Mucosa of stomach (tissue), 1 donor: ENCODE data around the gene CCL26.

ENCODE experiments used
- H3K27me3 ChIP-seq: one replicate; pipeline ENCODE4 v1.7.0; 2013; ENCODE audit warnings: mild to moderate bottlenecking, low read length; ENCODE audit not compliant: control insufficient read depth, insufficient read depth
- H3K36me3 ChIP-seq: one replicate; pipeline ENCODE4 v1.7.0; 2013; ENCODE audit warnings: low read length; ENCODE audit not compliant: control insufficient read depth, insufficient read depth
- H3K4me1 ChIP-seq: one replicate; pipeline ENCODE4 v1.7.0; 2013; ENCODE audit warnings: mild to moderate bottlenecking, low read length; ENCODE audit not compliant: control insufficient read depth, insufficient read depth
- H3K4me3 ChIP-seq: one replicate; pipeline ENCODE4 v1.7.0; 2013; ENCODE audit warnings: low read length
- H3K9ac ChIP-seq: one replicate; pipeline ENCODE4 v1.7.0; 2013; ENCODE audit warnings: mild to moderate bottlenecking, low read length, moderate library complexity
- H3K9me3 ChIP-seq: one replicate; pipeline ENCODE4 v1.7.0; 2013; ENCODE audit warnings: mild to moderate bottlenecking, low read length, moderate library complexity; ENCODE audit not compliant: control insufficient read depth
- donor health status: Pancreatic carcinoma.

CCL26 gene

GRCh38 chr7:75719626-75720025, 52.4 kb downstream of the CCL26 start:
- Histone ChIP-seq H3K27me3 (no peaks in the 10 kb centered on the region), H3K36me3 (no peaks in the 10 kb centered on the region), H3K4me1 (peaks cover 5% of the 10 kb centered on the region)

More at GRCh38 chr7:75719626-75720025, 52.4 kb downstream of the CCL26 start:
- no peaks in the 10 kb centered on the region for H3K9me3 ChIP-seq
- no peak overlapping the region for H3K4me3 ChIP-seq
- no peak overlapping the region for H3K9ac ChIP-seq
